Hair follicular keratinocyte (primary cell): Measurements from ENCODE around the gene KRT35. TPM values are rescaled to one million over a fixed set of nuclear protein-coding genes. Genes with fewer than 3 reads are reported as not detected.

Experiments used
- total RNA-seq: library from RNA; depleted of rRNA; stranded (reverse); fragments of >200 nt; gene quantifications from 2 replicates; pipeline ENCODE4 v1.2.3, GENCODE V29; 2015

KRT35 gene
- total RNA-seq: not detected in 2 replicates

GRCh38 chr17:41481036-41481435 lies at the start of gene KRT35:
Gene KRT35 (minus strand): TSS chr17:41481151. CDS start chr17:41481097, 54 bp downstream.

GRCh38 chr17:41518789-41519449 lies 38.0 kb upstream of the KRT35 start, which contains the start of gene KRT15:
Gene KRT15 (minus strand): TSS chr17:41518890. CDS start chr17:41518827, 63 bp downstream.

GRCh38 chr17:41505007-41505808 lies 24.3 kb upstream of the KRT35 start, which contains the start of gene KRT13:
Gene KRT13 (minus strand): TSS chr17:41505612. CDS start chr17:41505550, 62 bp downstream.

GRCh38 chr17:41489531-41489930 lies 8.6 kb upstream of the KRT35 start, which contains the start of gene KRT36:
Gene KRT36 (minus strand): TSS chr17:41489910. CDS start chr17:41489864, 46 bp downstream.

GRCh38 chr17:41466988-41467387 lies 14.0 kb downstream of the KRT35 start, which contains the start of gene KRT32:
Gene KRT32 (minus strand): TSS chr17:41467386. CDS start chr17:41467325, 61 bp downstream.

GRCh38 chr17:41440531-41441033 lies 40.4 kb downstream of the KRT35 start, which contains the start of gene KRT38:
Gene KRT38 (minus strand): TSS chr17:41440983. CDS start chr17:41440921, 62 bp downstream.

Other genes with a start within 250 kb of the KRT35 start
- gene KRTAP9-3, start 248.7 kb downstream of the KRT35 start, total RNA-seq: not detected in 2 replicates
- not detected in 2 replicates for gene KRTAP9-8, start 243.2 kb downstream of the KRT35 start, total RNA-seq
- not detected in 2 replicates for gene KRTAP9-4, start 231.5 kb downstream of the KRT35 start, total RNA-seq
- not detected in 2 replicates for gene KRTAP9-9, start 225.8 kb downstream of the KRT35 start, total RNA-seq
- gene KRTAP9-6, start 215.8 kb downstream of the KRT35 start, total RNA-seq: not detected in 2 replicates
- gene KRTAP9-7, start 205.5 kb downstream of the KRT35 start, total RNA-seq: not detected in 2 replicates
- gene KRTAP29-1, start 178.3 kb downstream of the KRT35 start, total RNA-seq: not detected in 2 replicates
- gene KRTAP16-1, start 171.8 kb downstream of the KRT35 start, total RNA-seq: not detected in 2 replicates
- not detected in 2 replicates for gene KRTAP17-1, start 165.4 kb downstream of the KRT35 start, total RNA-seq
- gene KRT33A, start 130.3 kb downstream of the KRT35 start, total RNA-seq: not detected in 2 replicates
- 0.47 TPM in 1 of 2 replicates, not detected in the other for gene KRT33B, start 111.3 kb downstream of the KRT35 start, total RNA-seq
- 3.3 and 6.6 TPM in 2 replicates for gene KRT34, start 98.8 kb downstream of the KRT35 start, total RNA-seq
- 0.23 TPM in 1 of 2 replicates, not detected in the other for gene KRT31, start 83.5 kb downstream of the KRT35 start, total RNA-seq
- gene KRT37, start 56.6 kb downstream of the KRT35 start, total RNA-seq: not detected in 2 replicates
- not detected in 2 replicates for gene KRT38, start 40.2 kb downstream of the KRT35 start, total RNA-seq
- gene KRT32, start 13.8 kb downstream of the KRT35 start, total RNA-seq: 0.30 TPM in 1 of 2 replicates, not detected in the other
- not detected in 2 replicates for gene KRT36, start 8.8 kb upstream of the KRT35 start, total RNA-seq
- not detected in 2 replicates for gene KRT13, start 24.5 kb upstream of the KRT35 start, total RNA-seq
- gene KRT15, start 37.7 kb upstream of the KRT35 start, total RNA-seq: 23.0 and 62.9 TPM in 2 replicates
- gene KRT19, start 47.2 kb upstream of the KRT35 start, total RNA-seq: 9.8 and 30.4 TPM in 2 replicates
- gene KRT9, start 90.9 kb upstream of the KRT35 start, total RNA-seq: 0.23 and 0.61 TPM in 2 replicates
- 10,563 and 10,587 TPM in 2 replicates for gene KRT14, start 105.7 kb upstream of the KRT35 start, total RNA-seq
- 260 and 387 TPM in 2 replicates for gene KRT16, start 131.6 kb upstream of the KRT35 start, total RNA-seq
- 10,873 and 11,761 TPM in 2 replicates for gene KRT17, start 143.4 kb upstream of the KRT35 start, total RNA-seq
- gene EIF1, start 207.7 kb upstream of the KRT35 start, total RNA-seq: 117 and 140 TPM in 2 replicates
- not detected in 2 replicates for gene GAST, start 231.2 kb upstream of the KRT35 start, total RNA-seq